Inflammatory macrophage (primary cell): Measurements from ENCODE around the gene SEZ6L.
A peak's percentile ranks its signal among the peaks of the same experiment; 100 is the strongest.

Experiments used
- DNase-seq, 2 donors: peaks; one replicate each; pipeline ENCODE4 v3.0.0-alpha.2; 2020 to 2022

SEZ6L gene

GRCh38 chr22:26431261-26431995, 262.2 kb downstream of the SEZ6L start:
- no peak for DNase-seq

- peak; percentile 72 to 86 for DNase-seq
Observed at GRCh38 chr22:26432619-26433311, 263.5 kb downstream of the SEZ6L start.
